GM11168 (cell line): ENCODE results near the gene C16orf89.
"Not testable (repeated sequence)": the region's sequence is repeated elsewhere in the genome, so short reads cannot be mapped to it uniquely, and the experiment has no call there.

Source experiments
- in situ Hi-C: fragments of 300-500 bp; cut with MboI; formaldehyde crosslinking; loops from one replicate; pipeline ENCODE4 v1.12.0; 2022; ENCODE audit warnings: low sequenced_read_pairs; ENCODE audit not compliant: unreplicated experiment

Gene C16orf89

DNA sequence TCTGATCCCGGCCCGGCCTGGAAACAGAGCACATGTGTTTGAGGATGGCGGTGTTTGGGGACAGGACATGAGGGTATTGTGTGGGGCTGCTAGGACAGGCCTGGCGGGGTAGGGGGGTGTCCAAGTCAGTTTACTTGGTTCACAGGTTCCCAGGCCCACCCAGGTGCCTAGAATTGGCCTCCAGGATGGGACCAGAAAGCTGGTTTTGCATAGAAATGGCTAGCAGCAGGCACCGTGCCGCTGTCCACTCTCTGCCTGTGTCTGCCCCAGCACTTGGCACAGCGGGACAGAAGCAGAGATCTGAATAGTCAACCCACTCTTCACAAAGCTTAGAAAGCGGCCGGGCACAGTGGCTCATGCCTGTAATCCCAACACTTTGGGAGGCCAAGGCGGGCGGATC is 20.0 kb upstream of the C16orf89 start:
- in situ Hi-C loops, result not testable (repeated sequence)

DNA sequence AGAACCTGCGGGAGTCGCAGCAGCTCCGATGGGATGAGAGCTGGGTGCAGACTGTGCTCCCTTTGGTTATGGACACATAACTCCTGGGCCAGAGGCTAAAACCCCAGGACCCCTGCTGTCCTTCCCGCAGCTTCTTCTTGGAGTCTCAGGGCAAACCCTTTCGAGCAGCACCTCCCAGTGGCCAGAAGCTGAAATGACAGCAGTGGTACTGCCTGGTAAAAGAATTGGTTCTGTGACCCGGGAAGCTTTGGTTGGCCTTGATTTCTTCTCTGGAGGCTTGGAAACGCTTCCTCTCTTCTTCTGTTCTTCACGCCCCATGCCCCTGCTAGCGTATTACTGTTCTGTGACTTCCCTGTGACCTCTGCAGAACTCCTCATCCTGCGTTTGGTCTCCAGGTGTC is 19.0 kb upstream of the C16orf89 start:
- in situ Hi-C loops, result not testable (repeated sequence)

- in situ Hi-C loops, result not testable (repeated sequence)
Measured at GRCh38 chr16:5084099-5084731, 18.5 kb upstream of the C16orf89 start.

DNA sequence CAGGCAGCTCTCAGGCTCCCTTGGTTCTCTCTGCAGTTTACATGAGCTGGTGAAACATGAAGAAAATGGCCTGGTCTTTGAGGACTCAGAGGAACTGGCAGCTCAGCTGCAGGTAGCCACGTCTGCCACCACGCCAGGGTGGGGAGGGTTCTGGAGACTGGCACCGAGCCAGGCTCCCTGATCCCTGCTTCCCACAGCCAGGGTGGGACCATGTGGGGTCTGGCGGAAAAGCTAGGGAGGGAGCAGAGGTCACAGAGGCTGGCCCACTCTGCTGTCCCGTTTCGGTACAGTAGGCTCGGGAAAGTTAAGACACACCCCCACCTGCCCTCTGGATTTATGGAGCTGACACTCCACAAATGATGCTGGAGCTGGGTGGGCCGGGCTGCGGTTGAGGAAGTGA is 17.9 kb upstream of the C16orf89 start:
- in situ Hi-C loops, result not testable (repeated sequence)

GRCh38 chr16:5080996-5081395 is 15.2 kb upstream of the C16orf89 start:
- in situ Hi-C loops, result not testable (repeated sequence)

GRCh38 chr16:5080461-5080860 is 14.7 kb upstream of the C16orf89 start:
- in situ Hi-C loops, result not testable (repeated sequence)

DNA sequence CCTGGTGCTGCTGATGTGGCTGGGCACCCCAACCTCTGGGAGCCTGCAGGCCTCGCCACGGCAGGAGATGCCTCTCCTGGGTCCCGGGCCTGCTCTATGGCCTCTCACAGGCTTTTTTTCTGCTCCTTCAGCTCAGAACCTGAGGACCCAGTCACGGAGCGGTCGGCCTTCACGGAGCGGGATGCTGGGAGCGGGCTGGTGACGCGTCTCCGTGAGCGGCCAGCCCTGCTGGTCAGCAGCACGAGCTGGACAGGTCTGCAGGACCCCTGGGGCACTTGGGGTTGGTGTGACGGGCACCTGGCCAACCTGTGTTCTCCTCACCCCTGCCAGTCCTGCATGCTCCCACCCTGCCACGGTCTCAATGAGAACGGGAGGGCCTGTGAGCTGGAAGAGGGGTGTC is 12.9 kb upstream of the C16orf89 start:
- in situ Hi-C loops, result no loop called here

GRCh38 chr16:5077304-5077703 is 11.5 kb upstream of the C16orf89 start:
- in situ Hi-C loops, result no loop called here

DNA sequence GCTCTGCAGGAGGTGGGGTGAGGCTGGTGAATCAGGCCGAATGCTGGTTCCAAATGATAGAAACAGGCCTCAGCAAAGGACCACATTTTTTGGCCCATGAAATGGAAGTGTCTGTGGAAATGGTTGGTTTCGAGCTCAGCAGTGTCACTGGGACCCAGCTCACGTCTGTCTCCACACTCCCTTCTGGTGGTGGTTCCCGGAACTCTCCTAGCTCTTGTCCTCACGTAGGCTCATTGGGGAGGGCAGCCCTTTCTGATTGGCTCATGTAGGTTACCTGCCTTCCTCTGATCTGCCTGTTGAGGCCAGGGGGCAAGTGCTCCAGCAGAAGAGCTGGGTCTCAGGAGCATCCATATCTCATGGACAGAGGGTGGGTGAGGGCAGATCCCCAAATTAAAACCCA is 9.9 kb upstream of the C16orf89 start:
- in situ Hi-C loops, result no loop called here

DNA sequence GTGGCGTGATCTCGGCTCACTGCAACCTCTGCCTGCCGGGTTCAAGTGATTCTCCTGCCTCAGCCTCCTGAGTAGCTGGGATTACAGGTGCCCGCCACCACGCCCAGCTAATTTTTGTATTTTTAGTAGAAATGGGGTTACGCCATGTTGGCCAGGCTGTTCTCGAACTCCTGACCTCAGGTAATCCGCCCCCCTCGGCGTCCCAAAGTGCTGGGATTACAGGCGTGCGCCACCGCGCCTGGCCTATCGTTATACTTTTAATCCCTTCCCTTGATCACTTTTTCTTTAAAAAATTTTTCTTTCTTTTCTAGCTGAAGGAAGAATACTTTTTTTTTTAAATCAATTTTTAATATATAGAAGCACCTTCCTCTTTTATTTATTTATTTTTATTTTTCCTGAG is 8.0 kb upstream of the C16orf89 start:
- in situ Hi-C loops, result not testable (repeated sequence)

- in situ Hi-C loops, result no loop called here
Measured at GRCh38 chr16:5073279-5073629, 7.5 kb upstream of the C16orf89 start.

DNA sequence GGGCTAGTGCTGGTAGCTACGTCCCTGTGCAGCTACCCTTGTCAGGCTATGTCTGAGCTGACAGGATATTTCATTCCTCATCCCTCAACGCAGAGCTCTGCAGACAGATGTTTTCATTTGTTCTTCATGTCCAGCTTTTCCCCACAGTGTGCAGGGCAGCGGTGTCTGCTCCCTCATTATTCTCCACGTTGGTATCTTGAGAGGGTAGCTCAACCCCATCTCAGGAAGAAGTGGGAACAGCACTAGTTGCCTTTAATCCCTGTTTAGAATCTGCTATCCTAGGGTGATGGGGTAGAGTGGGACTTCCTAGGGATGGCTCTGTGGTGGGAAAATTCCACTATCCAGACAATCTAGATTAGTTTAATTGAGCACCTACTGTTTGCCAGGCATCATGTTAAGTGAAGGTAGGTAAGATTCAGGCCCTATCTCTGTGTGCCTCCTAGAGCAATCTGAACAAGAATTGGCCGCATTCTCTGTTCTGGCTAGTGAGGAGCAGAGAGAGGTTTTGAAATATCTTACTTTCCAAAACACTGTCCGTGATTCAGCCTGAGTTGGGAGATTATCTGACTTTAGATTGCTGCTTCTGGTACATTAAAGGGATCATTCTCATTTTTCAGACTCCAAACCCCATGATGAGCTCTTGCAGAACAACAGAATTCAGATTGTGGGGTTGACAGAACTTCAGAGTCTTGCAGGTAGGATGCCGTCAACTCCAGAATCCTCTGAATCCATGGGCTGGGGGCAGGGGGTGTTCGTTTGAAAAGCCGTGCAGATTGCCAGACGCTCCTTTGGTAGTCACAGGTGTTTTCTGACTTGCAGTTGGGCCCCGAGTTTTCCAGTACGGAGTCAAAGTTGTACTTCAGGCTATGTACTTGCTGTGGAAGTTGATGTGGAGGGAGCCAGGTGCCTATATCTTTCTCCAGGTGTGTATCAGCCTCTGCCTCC is 6.8 kb upstream of the C16orf89 start:
- in situ Hi-C loops, result no loop called here

DNA sequence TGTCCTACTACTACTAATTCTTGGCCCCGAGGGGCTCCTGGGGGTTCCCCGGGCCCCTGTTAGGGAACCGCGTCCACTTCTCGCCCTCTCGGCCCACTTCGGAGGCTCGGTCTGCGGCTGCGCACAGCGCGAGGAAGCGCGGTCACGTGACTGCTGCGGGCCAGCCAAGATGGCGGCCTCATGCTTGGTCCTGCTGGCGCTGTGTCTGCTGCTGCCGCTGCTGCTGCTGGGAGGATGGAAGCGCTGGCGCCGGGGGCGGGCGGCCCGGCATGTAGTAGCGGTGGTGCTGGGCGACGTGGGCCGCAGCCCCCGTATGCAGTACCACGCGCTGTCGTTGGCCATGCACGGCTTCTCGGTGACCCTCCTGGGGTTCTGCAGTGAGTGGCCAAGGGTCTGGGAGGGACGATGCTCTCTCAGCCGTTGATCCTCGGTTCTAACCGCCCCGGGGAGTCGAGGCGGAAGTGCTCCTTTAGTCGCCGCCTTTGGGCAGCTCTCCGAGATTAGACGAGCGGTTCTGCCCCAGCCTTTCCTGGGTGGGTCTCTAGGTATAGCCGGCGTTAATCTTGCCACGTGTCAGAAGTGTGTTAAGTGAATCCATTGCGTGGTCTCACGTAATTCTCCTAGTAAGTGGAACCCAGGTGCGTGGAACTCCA is 6.1 kb upstream of the C16orf89 start, which contains the start of gene ALG1:
Gene ALG1 (plus strand): TSS at position 163 of the 653 bp plus-strand sequence. CDS start 7 bp downstream, at position 170.
- in situ Hi-C loops, result no loop called here

GRCh38 chr16:5071341-5071680 is 5.6 kb upstream of the C16orf89 start:
- in situ Hi-C loops, result no loop called here

- in situ Hi-C loops, result no loop called here
Measured at GRCh38 chr16:5070431-5071186, 4.9 kb upstream of the C16orf89 start.

- in situ Hi-C loops, result no loop called here
Measured at GRCh38 chr16:5069854-5070253, 4.1 kb upstream of the C16orf89 start.

DNA sequence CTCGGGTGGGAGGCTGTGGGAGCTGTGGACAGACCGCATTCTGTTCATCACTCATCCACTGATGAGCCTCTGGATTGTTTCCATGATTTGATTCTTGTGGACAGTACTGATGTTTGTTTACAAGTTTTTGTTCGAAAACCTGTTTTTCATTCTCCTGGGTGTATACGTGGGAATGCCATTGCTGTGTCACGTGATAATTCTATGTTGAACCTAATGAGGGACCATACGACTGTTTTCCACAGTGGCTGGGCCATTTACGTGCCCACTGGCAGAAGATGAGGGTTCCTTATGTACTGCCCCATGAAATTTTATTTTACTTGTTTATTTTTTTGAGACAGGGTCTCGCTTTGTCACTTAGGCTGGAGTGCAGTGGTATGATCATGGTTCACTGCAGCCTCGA is 3.3 kb upstream of the C16orf89 start:
- in situ Hi-C loops, result no loop called here

GRCh38 chr16:5066511-5066910 is 755 bp upstream of the C16orf89 start:
- in situ Hi-C loops, result no loop called here

DNA sequence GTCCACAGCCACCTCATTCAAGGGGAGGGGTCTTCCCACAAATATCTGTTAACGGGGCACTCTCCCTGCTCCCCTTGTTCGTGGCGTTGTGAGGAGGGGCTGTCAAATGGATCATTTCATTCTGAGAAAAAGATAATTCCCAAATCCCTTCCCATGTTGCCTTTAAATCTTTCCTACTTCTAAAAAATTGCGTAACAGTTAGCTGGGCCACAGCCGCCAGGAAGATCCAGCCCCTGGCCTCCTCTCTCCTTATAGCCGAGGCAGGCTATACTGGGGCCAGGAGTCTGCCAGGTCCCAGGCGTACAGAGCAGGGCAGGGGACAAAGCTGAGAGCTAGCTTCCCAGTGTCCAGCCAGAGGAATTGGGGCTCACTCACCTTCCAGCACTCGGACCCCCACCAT is 430 bp downstream of the C16orf89 start:
- in situ Hi-C loops, result no loop called here

- in situ Hi-C loops, result no loop called here
Measured at GRCh38 chr16:5064915-5065314, 841 bp downstream of the C16orf89 start.
